PC-3 (cell line): ENCODE results near the gene FAM107B. TPM values are rescaled to one million over a fixed set of nuclear protein-coding genes. Genes with fewer than 3 reads are reported as not detected.
A peak's percentile ranks its signal among the peaks of the same experiment; 100 is the strongest.

ENCODE experiments used
- ATAC-seq: fragments of 200-7000 bp; cut with Tn5 transposase; 2 replicates; pipeline ENCODE4 v1.9.1; 2020; ENCODE audit warnings: mild to moderate bottlenecking, moderate library complexity
- BruUV-seq: library from RNA; stranded (reverse); fragments of 400-500 nt; replicated peaks from 2 replicates; lab custom pipeline; 2021; lab: Mats Ljungman, UMichigan
- CTCF ChIA-PET: fragments of 300-600 bp; sonication (Branson Sonifier 250); formaldehyde crosslinking; loops from one replicate; lab custom pipeline; 2022; ENCODE audit warnings: antibody characterized with exemption; lab: Charles Lee
- POLR2A ChIA-PET: fragments of 300-600 bp; sonication (Branson Sonifier 250); formaldehyde crosslinking; loops from one replicate; lab custom pipeline; 2022; ENCODE audit warnings: antibody characterized with exemption; ENCODE audit not compliant: unreplicated experiment; lab: Charles Lee
- DNase-seq: peaks from one replicate; pipeline ENCODE4 v3.0.0-alpha.2; 2015
- H2AFZ ChIP-seq: fragments of 300-600 bp; sonication (generic); 2 replicates; pipeline ENCODE4 v1.6.0; 2016; ENCODE audit warnings: antibody characterized with exemption, low read length
- H3F3A ChIP-seq: fragments of 300-600 bp; sonication (generic); one replicate; pipeline ENCODE4 v1.6.0; 2017; ENCODE audit warnings: antibody characterized with exemption, low read length, control low read depth, mild to moderate bottlenecking; ENCODE audit not compliant: unreplicated experiment
- H3K27ac ChIP-seq: fragments of 300-600 bp; sonication (generic); 2 replicates; pipeline ENCODE4 v1.5.1; 2016; ENCODE audit warnings: mild to moderate bottlenecking, low read length
- H3K27me3 ChIP-seq: fragments of 300-600 bp; sonication (generic); 2 replicates; pipeline ENCODE4 v1.6.1; 2016; ENCODE audit warnings: low read length, mixed read lengths
- H3K36me3 ChIP-seq: fragments of 300-600 bp; sonication (generic); 2 replicates; pipeline ENCODE4 v1.6.1; 2016; ENCODE audit warnings: low read depth, mixed run types, low read length, mixed read lengths
- H3K4me1 ChIP-seq: fragments of 300-600 bp; sonication (generic); 2 replicates; pipeline ENCODE4 v1.5.1; 2016; ENCODE audit warnings: low read length; ENCODE audit not compliant: insufficient read depth
- H3K4me2 ChIP-seq: fragments of 300-600 bp; sonication (generic); 2 replicates; pipeline ENCODE4 v1.6.0; 2016; ENCODE audit warnings: low read length
- H3K4me3 ChIP-seq: fragments of 300-600 bp; sonication (generic); 2 replicates; pipeline ENCODE4 v1.5.1; 2016; ENCODE audit warnings: mild to moderate bottlenecking, low read length, mixed read lengths
- H3K79me2 ChIP-seq: fragments of 300-600 bp; sonication (generic); 2 replicates; pipeline ENCODE4 v1.6.1; 2017; ENCODE audit warnings: low read length, mixed read lengths
- H3K9ac ChIP-seq: fragments of 300-600 bp; sonication (generic); 2 replicates; pipeline ENCODE4 v1.6.0; 2016; ENCODE audit warnings: mild to moderate bottlenecking, low read length
- H3K9me2 ChIP-seq: fragments of 300-600 bp; sonication (generic); replicated peaks from 2 replicates; pipeline ENCODE4 v1.6.1; 2016; ENCODE audit warnings: mixed run types, low read length, mixed read lengths
- H3K9me3 ChIP-seq: fragments of 300-600 bp; sonication (generic); 2 replicates; pipeline ENCODE4 v1.6.1; 2016; ENCODE audit warnings: low read length, mixed read lengths
- H4K20me1 ChIP-seq: fragments of 300-600 bp; sonication (generic); 2 replicates; pipeline ENCODE4 v1.6.1; 2016; ENCODE audit warnings: low read length, mixed read lengths
- EZH2 ChIP-seq: fragments of 300-600 bp; sonication (generic); IDR thresholded peaks from one replicate; pipeline ENCODE4 v1.6.1; 2017; ENCODE audit warnings: antibody characterized with exemption, mild to moderate bottlenecking, low read length; ENCODE audit not compliant: unreplicated experiment
- EZH2phosphoT487 ChIP-seq: fragments of 300-600 bp; sonication (generic); IDR thresholded peaks from 2 replicates; pipeline ENCODE4 v1.6.1; 2018; ENCODE audit warnings: mild to moderate bottlenecking, antibody characterized with exemption, low read length, borderline replicate concordance
- intact Hi-C: fragments of 100-400 bp; cut with micrococcal nuclease; formaldehyde crosslinking; loops from 2 replicates; pipeline ENCODE4 v1.9.0; 2023
- total RNA-seq: library from RNA; depleted of rRNA; stranded (reverse); fragments of >200 nt; gene quantifications from 2 replicates; pipeline ENCODE4 v1.2.3, GENCODE V29; 2014
- TF ChIP-seq, protein P1 (sequence below): fragments of 300-600 bp; sonication (generic); conservative IDR thresholded peaks from 2 replicates; pipeline ENCODE4 v1.5.1; 2017; ENCODE audit warnings: antibody characterized with exemption, low read depth, mild to moderate bottlenecking, low read length

The FAM107B gene
- total RNA-seq, 1 experiment from 2014 or later = 36.6 TPM

- Histone ChIP-seq H3K4me2 (no peak overlapping the region), H3F3A (no peaks in the 10 kb centered on the region), H3K79me2 (no peaks in the 10 kb centered on the region), H3K4me1 (peaks cover 6% of the 10 kb centered on the region; the same call in 1 of the 2 replicates), H3K36me3 (no peaks in the 10 kb centered on the region), H3K9ac (no peak overlapping the region), H3K4me3 (no peak overlapping the region), H2AFZ (no peak overlapping the region), H3K9me3 (no peaks in the 10 kb centered on the region), H4K20me1 (no peaks in the 10 kb centered on the region), H3K27ac (no peak overlapping the region), H3K27me3 (no peaks in the 10 kb centered on the region), H3K9me2 (no peaks in the 10 kb centered on the region)
- ChIA-PET POLR2A (no interaction called here), CTCF (no interaction called here)
- BruUV-seq = no TSS peak
- ATAC-seq = peak; percentile 48
- intact Hi-C loops = no loop called here
- TF ChIP-seq, protein P1, sequence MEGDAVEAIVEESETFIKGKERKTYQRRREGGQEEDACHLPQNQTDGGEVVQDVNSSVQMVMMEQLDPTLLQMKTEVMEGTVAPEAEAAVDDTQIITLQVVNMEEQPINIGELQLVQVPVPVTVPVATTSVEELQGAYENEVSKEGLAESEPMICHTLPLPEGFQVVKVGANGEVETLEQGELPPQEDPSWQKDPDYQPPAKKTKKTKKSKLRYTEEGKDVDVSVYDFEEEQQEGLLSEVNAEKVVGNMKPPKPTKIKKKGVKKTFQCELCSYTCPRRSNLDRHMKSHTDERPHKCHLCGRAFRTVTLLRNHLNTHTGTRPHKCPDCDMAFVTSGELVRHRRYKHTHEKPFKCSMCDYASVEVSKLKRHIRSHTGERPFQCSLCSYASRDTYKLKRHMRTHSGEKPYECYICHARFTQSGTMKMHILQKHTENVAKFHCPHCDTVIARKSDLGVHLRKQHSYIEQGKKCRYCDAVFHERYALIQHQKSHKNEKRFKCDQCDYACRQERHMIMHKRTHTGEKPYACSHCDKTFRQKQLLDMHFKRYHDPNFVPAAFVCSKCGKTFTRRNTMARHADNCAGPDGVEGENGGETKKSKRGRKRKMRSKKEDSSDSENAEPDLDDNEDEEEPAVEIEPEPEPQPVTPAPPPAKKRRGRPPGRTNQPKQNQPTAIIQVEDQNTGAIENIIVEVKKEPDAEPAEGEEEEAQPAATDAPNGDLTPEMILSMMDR = no peak; the same call in 1 of the 2 replicates
- TF ChIP-seq EZH2phosphoT487 (no peak), EZH2 (no peak)
- DNase-seq = peak; percentile 23
These were observed 156.8 kb downstream of the FAM107B start for GRCh38 chr10:14617852-14618251.

DNA sequence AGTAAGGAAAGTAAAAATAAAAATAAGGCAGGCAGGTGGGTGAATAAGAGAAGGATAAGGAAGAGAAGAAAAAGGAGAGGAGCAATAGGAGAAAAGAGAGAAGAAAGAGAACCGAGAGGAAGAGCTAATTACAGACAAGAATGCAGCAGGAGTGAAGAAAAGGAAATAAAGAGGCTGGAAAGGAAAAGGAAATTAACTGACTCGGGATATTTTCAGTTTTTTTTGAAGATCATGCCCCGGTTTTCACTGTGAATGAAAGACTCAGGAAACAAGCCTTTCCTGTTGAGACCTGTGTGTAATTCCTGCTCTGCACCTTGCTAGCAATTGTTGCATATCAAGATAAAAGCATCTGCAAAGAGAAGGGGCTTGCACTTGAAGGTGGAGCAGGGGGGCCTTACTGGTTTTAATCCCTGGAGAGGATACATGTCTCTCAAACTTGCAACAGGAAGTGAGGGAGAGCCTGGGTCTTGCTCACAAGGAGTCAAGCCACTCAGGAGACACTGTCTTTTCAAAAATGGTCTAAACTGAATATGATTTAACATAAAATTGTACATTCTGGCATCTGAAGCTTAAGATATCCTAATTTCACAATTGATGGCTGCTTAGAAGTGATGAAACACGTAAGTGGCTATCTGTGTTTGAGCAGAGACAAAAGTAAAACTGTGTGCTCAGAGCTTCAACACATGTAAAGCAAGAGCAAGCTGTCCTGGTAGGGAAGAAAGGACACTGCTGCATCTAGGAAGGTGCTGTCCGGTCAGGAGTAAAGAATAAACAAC is 157.6 kb downstream of the FAM107B start:
- Histone ChIP-seq H3K4me3 (no peak overlapping the region), H4K20me1 (no peaks in the 10 kb centered on the region), H3F3A (no peaks in the 10 kb centered on the region), H3K27ac (no peak overlapping the region), H3K27me3 (no peaks in the 10 kb centered on the region), H3K36me3 (no peaks in the 10 kb centered on the region), H3K9me3 (no peaks in the 10 kb centered on the region), H2AFZ (no peak overlapping the region), H3K4me2 (no peak overlapping the region), H3K4me1 (peaks cover 6% of the 10 kb centered on the region; the same call in 1 of the 2 replicates), H3K9me2 (no peaks in the 10 kb centered on the region), H3K79me2 (no peaks in the 10 kb centered on the region), H3K9ac (no peak overlapping the region)
- BruUV-seq = no TSS peak
- ChIA-PET CTCF (no interaction called here), POLR2A (no interaction called here)
- TF ChIP-seq, protein P1 = no peak
- TF ChIP-seq EZH2phosphoT487 (no peak), EZH2 (no peak)
- ATAC-seq = no peak
- intact Hi-C loops = no loop called here
- DNase-seq = no peak

DNA sequence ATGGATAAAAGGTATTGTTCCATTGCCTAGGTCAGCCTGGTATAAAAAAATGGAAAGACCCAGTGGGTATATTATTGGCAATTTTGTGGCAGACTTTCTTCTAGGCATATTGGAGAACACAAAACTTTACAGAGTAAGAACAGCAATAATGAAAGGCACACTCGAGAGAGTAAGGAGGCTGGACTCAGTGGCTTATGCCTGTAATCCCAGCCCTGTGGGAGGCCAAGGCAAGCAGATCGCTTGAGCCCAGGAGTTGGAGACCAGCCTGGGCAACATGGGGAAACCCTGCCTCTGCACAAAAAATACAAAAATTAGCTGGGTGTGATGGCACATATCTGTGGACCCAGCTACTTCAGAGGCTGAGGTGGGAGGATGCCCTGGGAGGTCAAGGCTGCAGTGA is 158.2 kb downstream of the FAM107B start:
- no peak overlapping the region for H2AFZ ChIP-seq
- H3K4me2 ChIP-seq = no peak overlapping the region
- H3K4me3 ChIP-seq = no peak overlapping the region
- no peaks in the 10 kb centered on the region for H3K9me3 ChIP-seq
- no peaks in the 10 kb centered on the region for H3K9me2 ChIP-seq
- intact Hi-C loops = no loop called here
- BruUV-seq = no TSS peak
- no peaks in the 10 kb centered on the region for H3K36me3 ChIP-seq
- ChIA-PET POLR2A (no interaction called here), CTCF (no interaction called here)
- no peak for DNase-seq
- no peaks in the 10 kb centered on the region for H4K20me1 ChIP-seq
- no peaks in the 10 kb centered on the region for H3F3A ChIP-seq
- no peak overlapping the region for H3K27ac ChIP-seq
- TF ChIP-seq EZH2 (no peak), EZH2phosphoT487 (no peak)
- TF ChIP-seq, protein P1 = no peak
- no peaks in the 10 kb centered on the region for H3K79me2 ChIP-seq
- no peaks in the 10 kb centered on the region for H3K27me3 ChIP-seq
- H3K9ac ChIP-seq = no peak overlapping the region
- H3K4me1 ChIP-seq = peaks cover 6% of the 10 kb centered on the region; the same call in 1 of the 2 replicates
- ATAC-seq = no peak
